Measurements from ENCODE around the gene TIMM17A. TPM values are rescaled to one million over a fixed set of nuclear protein-coding genes. Genes with fewer than 3 reads are reported as not detected.
A peak's percentile ranks its signal among the peaks of the same experiment; 100 is the strongest.

The TIMM17A gene
- total RNA-seq, 1 donor = 59.6 TPM

DNA sequence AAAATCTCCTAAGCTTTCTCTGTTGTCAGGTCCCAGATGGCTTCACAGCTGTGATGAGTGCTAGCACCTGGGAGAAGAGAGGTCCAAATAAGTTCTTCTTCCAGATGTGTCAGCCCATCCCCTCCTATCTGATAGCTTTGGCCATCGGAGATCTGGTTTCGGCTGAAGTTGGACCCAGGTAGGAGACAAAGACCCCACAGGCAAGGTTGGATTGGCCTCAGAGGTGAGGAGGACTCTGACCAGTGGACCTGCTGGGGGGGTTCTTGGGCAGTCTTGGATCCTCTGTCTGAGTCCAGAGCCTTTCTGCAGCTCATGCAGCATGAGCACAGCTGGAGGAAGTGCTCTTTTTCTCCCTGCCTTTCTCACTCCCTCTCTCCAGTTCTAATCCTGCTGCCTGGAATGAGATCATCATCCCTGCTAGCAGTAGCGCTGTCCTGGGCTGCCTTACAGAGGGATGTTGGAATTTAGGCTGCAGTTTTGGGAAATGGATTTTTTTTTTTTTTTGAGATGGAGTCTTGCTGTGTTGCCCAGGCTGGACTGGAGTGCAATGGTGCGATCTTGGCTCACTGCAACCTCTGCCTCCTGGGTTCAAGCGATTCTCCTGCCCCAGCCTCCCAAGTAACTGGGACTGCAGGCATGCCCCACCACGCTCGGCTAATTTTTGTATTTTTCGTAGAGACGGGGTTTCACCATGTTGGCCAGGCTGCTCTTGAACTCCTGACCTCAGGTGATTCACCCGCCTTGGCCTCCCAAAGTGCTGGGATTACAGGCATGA, 34.2 kb downstream of the TIMM17A start:
- TF ChIP-seq, protein P1, sequence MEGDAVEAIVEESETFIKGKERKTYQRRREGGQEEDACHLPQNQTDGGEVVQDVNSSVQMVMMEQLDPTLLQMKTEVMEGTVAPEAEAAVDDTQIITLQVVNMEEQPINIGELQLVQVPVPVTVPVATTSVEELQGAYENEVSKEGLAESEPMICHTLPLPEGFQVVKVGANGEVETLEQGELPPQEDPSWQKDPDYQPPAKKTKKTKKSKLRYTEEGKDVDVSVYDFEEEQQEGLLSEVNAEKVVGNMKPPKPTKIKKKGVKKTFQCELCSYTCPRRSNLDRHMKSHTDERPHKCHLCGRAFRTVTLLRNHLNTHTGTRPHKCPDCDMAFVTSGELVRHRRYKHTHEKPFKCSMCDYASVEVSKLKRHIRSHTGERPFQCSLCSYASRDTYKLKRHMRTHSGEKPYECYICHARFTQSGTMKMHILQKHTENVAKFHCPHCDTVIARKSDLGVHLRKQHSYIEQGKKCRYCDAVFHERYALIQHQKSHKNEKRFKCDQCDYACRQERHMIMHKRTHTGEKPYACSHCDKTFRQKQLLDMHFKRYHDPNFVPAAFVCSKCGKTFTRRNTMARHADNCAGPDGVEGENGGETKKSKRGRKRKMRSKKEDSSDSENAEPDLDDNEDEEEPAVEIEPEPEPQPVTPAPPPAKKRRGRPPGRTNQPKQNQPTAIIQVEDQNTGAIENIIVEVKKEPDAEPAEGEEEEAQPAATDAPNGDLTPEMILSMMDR (IDR thresholded peaks at IDR 0.05; ENCODE audit: insufficient read depth, low read length) = no peak
- DNase-seq (ENCODE audit: low read depth) = no peak
- no peak overlapping the region for H3K4me3 ChIP-seq (ENCODE audit: low read depth, low read length)

DNA sequence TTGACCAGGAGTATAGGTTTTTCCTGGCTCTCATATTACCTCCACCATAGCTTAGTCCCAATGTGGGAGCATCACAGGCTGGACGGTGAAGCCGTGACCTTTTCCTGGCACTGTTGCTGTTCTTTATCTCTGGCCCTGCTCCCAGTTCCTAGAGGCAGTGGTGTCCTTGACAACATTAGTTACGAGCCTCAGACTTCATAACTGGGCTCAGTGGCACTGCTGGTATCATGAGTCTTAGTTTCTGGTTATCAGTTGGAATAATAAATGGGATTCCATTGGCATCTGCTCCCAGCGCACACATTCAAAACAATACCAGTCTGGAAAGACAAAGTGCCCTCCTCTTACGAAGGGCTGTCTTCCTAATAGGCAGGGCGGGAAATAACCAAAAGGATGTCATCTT, 35.1 kb downstream of the TIMM17A start:
- TF ChIP-seq, protein P1 (IDR thresholded peaks at IDR 0.05; ENCODE audit: insufficient read depth, low read length) = no peak
- DNase-seq (ENCODE audit: low read depth) = peak; percentile 13
- H3K4me3 ChIP-seq (ENCODE audit: low read depth, low read length) = no peak overlapping the region

DNA sequence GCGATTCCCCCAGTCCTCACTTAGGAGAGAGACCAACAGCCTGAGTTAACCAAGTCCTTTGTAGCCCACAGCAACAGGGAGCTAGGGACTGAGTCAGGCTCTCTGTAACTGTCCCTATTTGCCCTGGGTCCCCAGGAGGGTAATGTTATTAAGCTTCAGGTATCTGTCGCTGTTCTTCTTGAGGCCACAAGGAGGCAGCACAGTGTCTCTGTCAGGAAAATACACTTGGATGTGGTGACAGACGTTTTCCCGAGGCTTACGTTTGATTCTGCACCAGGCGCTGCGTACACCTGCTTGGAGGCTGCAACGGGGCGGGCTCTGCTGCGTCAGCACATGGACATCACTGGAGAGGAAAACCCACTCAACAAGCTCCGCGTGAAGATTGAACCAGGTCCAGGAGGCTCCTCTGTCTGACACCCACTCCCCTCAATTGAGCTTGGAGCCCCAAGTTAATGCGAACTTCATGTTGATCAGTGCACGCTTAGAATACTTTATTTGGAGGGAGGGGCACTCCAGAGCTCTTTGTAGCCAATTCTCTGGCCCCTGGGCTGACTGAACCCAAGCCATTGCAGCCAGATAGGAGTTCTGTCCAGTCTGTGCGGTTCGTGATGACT, 44.4 kb downstream of the TIMM17A start:
- H3K4me3 ChIP-seq (ENCODE audit: low read depth, low read length) = no peak overlapping the region
- TF ChIP-seq, protein P1 (IDR thresholded peaks at IDR 0.05; ENCODE audit: insufficient read depth, low read length) = peak; percentile 79
- DNase-seq (ENCODE audit: low read depth) = peak; percentile 51

DNA sequence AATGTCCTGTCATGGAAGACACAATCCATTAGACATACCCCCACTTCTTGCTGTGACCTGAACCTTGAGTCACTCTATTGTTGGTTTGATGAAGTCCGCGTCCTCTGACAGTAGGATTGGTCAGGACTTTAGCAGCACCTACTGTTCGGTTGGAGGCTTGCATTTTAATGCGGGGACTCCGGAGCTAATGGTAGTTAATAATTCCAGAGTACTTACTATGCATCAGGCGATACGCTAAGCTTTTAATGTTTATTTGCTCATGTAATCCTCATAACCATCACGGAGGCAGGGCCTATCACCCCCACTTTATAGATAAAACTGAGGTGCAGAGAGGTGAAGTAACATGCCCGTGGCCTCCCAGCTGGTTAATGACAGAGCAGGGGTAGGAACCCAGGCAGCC, 47.2 kb downstream of the TIMM17A start:
- no peak overlapping the region for H3K4me3 ChIP-seq (ENCODE audit: low read depth, low read length)
- no peak for DNase-seq (ENCODE audit: low read depth)
- TF ChIP-seq, protein P1 (IDR thresholded peaks at IDR 0.05; ENCODE audit: insufficient read depth, low read length) = no peak

DNA sequence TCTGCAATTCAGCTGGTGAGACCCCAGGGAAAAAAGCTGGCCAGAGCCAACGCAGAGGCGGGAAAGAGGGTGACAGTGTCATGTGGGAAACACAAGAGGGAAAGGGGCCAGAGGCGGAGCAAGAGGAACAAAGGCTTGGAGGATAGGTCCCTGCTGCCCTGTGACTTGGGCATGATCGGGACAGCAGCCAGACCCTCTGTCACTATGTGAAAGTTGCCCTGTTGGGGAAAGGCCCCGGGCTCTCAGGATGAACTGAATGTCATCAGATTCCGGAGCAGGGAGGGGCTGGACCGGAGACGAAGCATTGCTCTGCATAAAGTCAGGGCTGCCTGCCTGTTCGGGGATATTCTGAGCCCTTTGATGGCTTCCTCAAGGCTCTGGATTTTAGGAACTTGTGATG, 49.4 kb downstream of the TIMM17A start:
- no peak overlapping the region for H3K4me3 ChIP-seq (ENCODE audit: low read depth, low read length)
- no peak for DNase-seq (ENCODE audit: low read depth)
- TF ChIP-seq, protein P1 (IDR thresholded peaks at IDR 0.05; ENCODE audit: insufficient read depth, low read length) = no peak

DNA sequence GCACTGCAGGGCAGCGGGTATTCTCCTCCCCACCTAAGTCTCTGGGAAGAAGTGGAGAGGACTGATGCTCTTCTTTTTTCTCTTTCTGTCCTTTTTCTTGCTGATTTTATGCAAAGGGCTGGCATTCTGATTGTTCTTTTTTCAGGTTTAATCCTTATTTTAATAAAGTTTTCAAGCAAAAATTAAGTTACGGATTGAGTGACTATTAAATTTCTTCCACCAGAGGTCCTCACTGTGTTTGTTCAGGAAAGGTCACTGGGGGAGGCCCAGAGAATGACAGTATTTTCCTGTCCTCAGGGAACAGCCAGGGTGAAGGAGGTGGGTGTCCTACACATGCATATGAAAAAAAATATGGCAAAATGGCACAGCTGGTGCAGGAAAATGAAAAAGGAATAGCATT, 50.7 kb downstream of the TIMM17A start:
- peak; percentile 36 for DNase-seq (ENCODE audit: low read depth)
- TF ChIP-seq, protein P1 (IDR thresholded peaks at IDR 0.05; ENCODE audit: insufficient read depth, low read length) = peak; percentile 32
- H3K4me3 ChIP-seq (ENCODE audit: low read depth, low read length) = no peak overlapping the region

All from fibroblast of the aortic adventitia (primary cell).